H9 (cell line): ENCODE measurements around the gene CXCR5. TPM values are rescaled to one million over a fixed set of nuclear protein-coding genes. Genes with fewer than 3 reads are reported as not detected.

ENCODE experiments used
- DNase-seq: peaks from one replicate; pipeline ENCODE4 v3.0.0-alpha.2; 2017
- H2AFZ ChIP-seq: one replicate; pipeline ENCODE4 v1.6.1; 2013; ENCODE audit warnings: mild to moderate bottlenecking, low read length, control low read depth, moderate library complexity
- H2AK5ac ChIP-seq: 2 replicates; pipeline ENCODE4 v1.6.1; 2013; ENCODE audit warnings: low read length, control low read depth, mixed read lengths; ENCODE audit not compliant: insufficient read length
- H2BK120ac ChIP-seq: one replicate; pipeline ENCODE4 v1.6.1; 2013; ENCODE audit warnings: low read depth, mild to moderate bottlenecking, low read length, control low read depth, inconsistent platforms; ENCODE audit not compliant: poor library complexity, severe bottlenecking
- H2BK12ac ChIP-seq: 2 replicates; pipeline ENCODE4 v1.6.1; 2013; ENCODE audit warnings: low read length, control low read depth, mixed read lengths, low read depth; ENCODE audit not compliant: insufficient read length
- H2BK15ac ChIP-seq: 2 replicates; pipeline ENCODE4 v1.6.1; 2013; ENCODE audit warnings: low read depth, low read length, control low read depth
- H2BK20ac ChIP-seq: one replicate; pipeline ENCODE4 v1.6.1; 2013; ENCODE audit warnings: low read depth, mild to moderate bottlenecking, low read length, control low read depth, inconsistent platforms; ENCODE audit not compliant: poor library complexity, severe bottlenecking
- H2BK5ac ChIP-seq: 2 replicates; pipeline ENCODE4 v1.6.1; 2013; ENCODE audit warnings: low read length, control low read depth, mixed read lengths; ENCODE audit not compliant: insufficient read length
- H3K14ac ChIP-seq: 2 replicates; pipeline ENCODE4 v1.6.1; 2013; ENCODE audit warnings: low read length, control low read depth; ENCODE audit not compliant: insufficient read depth
- H3K18ac ChIP-seq: 2 replicates; pipeline ENCODE4 v1.6.1; 2013; ENCODE audit warnings: low read depth, mild to moderate bottlenecking, mixed read lengths, low read length, control low read depth; ENCODE audit not compliant: insufficient read length
- H3K23ac ChIP-seq: 2 replicates; pipeline ENCODE4 v1.6.1; 2013; ENCODE audit warnings: low read length, control low read depth, mixed read lengths, low read depth; ENCODE audit not compliant: insufficient read length
- H3K23me2 ChIP-seq: 2 replicates; pipeline ENCODE4 v1.6.1; 2013; ENCODE audit warnings: low read depth, mild to moderate bottlenecking, mixed read lengths, low read length, control low read depth; ENCODE audit not compliant: insufficient read length, poor library complexity, severe bottlenecking
- H3K27ac ChIP-seq: 2 replicates; pipeline ENCODE4 v1.5.1; 2013; ENCODE audit warnings: low read length, control low read depth, mixed read lengths, low read depth; ENCODE audit not compliant: insufficient read length
- H3K27me3 ChIP-seq: 2 replicates; pipeline ENCODE4 v1.6.1; 2013; ENCODE audit warnings: low read length, control low read depth, inconsistent platforms; ENCODE audit not compliant: insufficient read depth
- H3K4ac ChIP-seq: 2 replicates; pipeline ENCODE4 v1.6.1; 2013; ENCODE audit warnings: low read depth, mild to moderate bottlenecking, control low read depth, inconsistent platforms, low read length, moderate library complexity
- H3K4me1 ChIP-seq: 2 replicates; pipeline ENCODE4 v1.6.1; 2013; ENCODE audit warnings: low read length, control low read depth, inconsistent platforms; ENCODE audit not compliant: insufficient read depth
- H3K4me2 ChIP-seq: 2 replicates; pipeline ENCODE4 v1.6.1; 2013; ENCODE audit warnings: low read length, control low read depth, mixed read lengths; ENCODE audit not compliant: insufficient read length, insufficient read depth
- H3K56ac ChIP-seq: 2 replicates; pipeline ENCODE4 v1.6.1; 2013; ENCODE audit warnings: low read depth, mild to moderate bottlenecking, mixed read lengths, low read length, control low read depth; ENCODE audit not compliant: insufficient read length
- H3K79me1 ChIP-seq: 2 replicates; pipeline ENCODE4 v1.6.1; 2013; ENCODE audit warnings: low read depth, mild to moderate bottlenecking, moderate library complexity, low read length, control low read depth, inconsistent platforms; ENCODE audit not compliant: insufficient read depth, poor library complexity, severe bottlenecking
- H3K79me2 ChIP-seq: 2 replicates; pipeline ENCODE4 v1.6.1; 2013; ENCODE audit warnings: low read length, control low read depth, inconsistent platforms; ENCODE audit not compliant: insufficient read depth
- H3K9ac ChIP-seq: 2 replicates; pipeline ENCODE4 v1.6.1; 2013; ENCODE audit warnings: low read length, control low read depth, mixed read lengths; ENCODE audit not compliant: insufficient read length; ENCODE audit errors: extremely low read depth
- H3K9me3 ChIP-seq: one replicate; pipeline ENCODE4 v1.6.1; 2013; ENCODE audit warnings: low read depth, low read length, inconsistent platforms; ENCODE audit not compliant: control insufficient read depth
- H3T11ph ChIP-seq: one replicate; pipeline ENCODE4 v1.6.1; 2013; ENCODE audit warnings: mild to moderate bottlenecking, low read length, control low read depth, inconsistent platforms
- H4K20me1 ChIP-seq: one replicate; pipeline ENCODE4 v1.6.1; 2013; ENCODE audit not compliant: control insufficient read depth, insufficient read length, insufficient read depth
- H4K5ac ChIP-seq: 2 replicates; pipeline ENCODE4 v1.6.1; 2013; ENCODE audit warnings: low read depth, mild to moderate bottlenecking, mixed read lengths, low read length, control low read depth; ENCODE audit not compliant: insufficient read length
- H4K8ac ChIP-seq: replicated peaks from 2 replicates; pipeline ENCODE4 v1.6.1; 2013; ENCODE audit warnings: low read length, control low read depth, mixed read lengths, low read depth; ENCODE audit not compliant: insufficient read length
- H4K91ac ChIP-seq: 2 replicates; pipeline ENCODE4 v1.6.1; 2013; ENCODE audit warnings: low read depth, mild to moderate bottlenecking, moderate library complexity, mixed read lengths, low read length, control low read depth; ENCODE audit not compliant: insufficient read length
- H3K27ac Mint-ChIP-seq, 3 experiments: 2 replicates in 2 of 3; 3 replicates in 1 of 3; pipeline ENCODE4 v1.8.0; 2020 to 2021; ENCODE audit warnings: mixed read lengths in 3 of 3, mild to moderate bottlenecking in 1 of 3, moderate library complexity in 1 of 3
- H3K27me3 Mint-ChIP-seq: 2 replicates; pipeline ENCODE4 v1.8.0; 2021; ENCODE audit warnings: low read depth, mild to moderate bottlenecking, moderate library complexity, mixed read lengths
- H3K36me3 Mint-ChIP-seq, 3 experiments: 2 replicates in 2 of 3; 3 replicates in 1 of 3; pipeline ENCODE4 v1.8.0; 2020 to 2021; ENCODE audit warnings: low read depth in 3 of 3, mixed read lengths in 3 of 3; ENCODE audit not compliant: insufficient read depth in 1 of 3
- H3K4me1 Mint-ChIP-seq, 2 experiments: 2 replicates each; pipeline ENCODE4 v1.8.0; 2020; ENCODE audit warnings: mixed read lengths in 2 of 2
- H3K4me3 Mint-ChIP-seq, 2 experiments: 2 replicates in 1 of 2; 3 replicates in 1 of 2; pipeline ENCODE4 v1.8.0; 2020 to 2021; ENCODE audit warnings: mild to moderate bottlenecking in 2 of 2, mixed read lengths in 2 of 2, moderate library complexity in 1 of 2
- H3K9me3 Mint-ChIP-seq, 2 experiments: 2 replicates in 1 of 2; 3 replicates in 1 of 2; pipeline ENCODE4 v1.8.0; 2020; ENCODE audit warnings: mild to moderate bottlenecking in 2 of 2, mixed read lengths in 2 of 2, moderate library complexity in 1 of 2
- CTCF ChIP-seq: fragments of 200-600 bp; sonication (generic); conservative IDR thresholded peaks from 3 replicates; pipeline ENCODE4 v1.8.0; 2021; ENCODE audit warnings: antibody characterized with exemption, mild to moderate bottlenecking
- WGBS: extraction: QIAGEN DNeasy Blood & Tissue Kit; methylation state at CpG from one replicate; pipeline ENCODE4 v1.1.7; 2013; ENCODE audit warnings: missing lambda C conversion rate, low lambda C conversion rate, mixed read lengths; ENCODE audit not compliant: insufficient read length; ENCODE audit errors: extremely low coverage; 5-methylcytosine and 5-hydroxymethylcytosine counted together
- total RNA-seq: library from RNA; stranded (reverse); gene quantifications from 2 replicates; pipeline ENCODE4 v1.2.1, GENCODE V29; 2021

Gene CXCR5
- total RNA-seq, 1 experiment from 2014 or later = 0.07 TPM

GRCh38 chr11:118893662-118894061 is 10.0 kb downstream of the CXCR5 start:
- Histone ChIP-seq H2BK5ac (no peak overlapping the region), H2BK12ac (no peak overlapping the region), H3K79me1 (no peaks in the 10 kb centered on the region)

More at GRCh38 chr11:118893662-118894061, 10.0 kb downstream of the CXCR5 start:
- no peak overlapping the region for H2BK20ac ChIP-seq
- no peak overlapping the region for H3K4me2 ChIP-seq
- H3K23ac ChIP-seq = no peak overlapping the region
- H2BK15ac ChIP-seq = no peak overlapping the region
- no peak overlapping the region for H3K56ac ChIP-seq
- Mint-ChIP-seq H3K27me3 (peaks cover 23% of the 10 kb centered on the region), H3K4me3 (no peak overlapping the region), H3K4me1 (peaks cover 32 to 45% of the 10 kb centered on the region in 2 experiments), H3K36me3 (peaks cover 6 to 15% (median 15%) of the 10 kb centered on the region in 3 experiments; a peak in 6 of 7 replicates), H3K27ac (no peak overlapping the region), H3K9me3 (no peaks in the 10 kb centered on the region; a peak in 1 of 5 replicates)
- H3K18ac ChIP-seq = no peak overlapping the region
- no peak overlapping the region for H3K9ac ChIP-seq
- no peak overlapping the region for H3K27ac ChIP-seq
- H2AFZ ChIP-seq = no peak overlapping the region
- peaks cover 6% of the 10 kb centered on the region; the same call in 1 of the 2 replicates for H3K4me1 ChIP-seq
- no peak overlapping the region for H4K8ac ChIP-seq
- DNase-seq = no peak
- no peak overlapping the region for H2BK120ac ChIP-seq
- H3T11ph ChIP-seq = no peak overlapping the region
- no peak overlapping the region for H4K91ac ChIP-seq
- no peaks in the 10 kb centered on the region for H3K9me3 ChIP-seq
- no peak overlapping the region for H2AK5ac ChIP-seq
- no peak for TF ChIP-seq CTCF
- no peak overlapping the region; the same call in 1 of the 2 replicates for H3K14ac ChIP-seq
- no peaks in the 10 kb centered on the region; the same call in 1 of the 2 replicates for H3K27me3 ChIP-seq
- H3K4ac ChIP-seq = no peak overlapping the region
- no peaks in the 10 kb centered on the region for H3K79me2 ChIP-seq
- no peaks in the 10 kb centered on the region for H4K20me1 ChIP-seq
- H3K23me2 ChIP-seq = no peaks in the 10 kb centered on the region
- no CpG with 5 or more reads among the region's 22 CpGs for WGBS
- no peak overlapping the region for H4K5ac ChIP-seq
